Loucy (cell line): ENCODE measurements around the gene GLDC.
"Not testable (repeated sequence)": the region's sequence is repeated elsewhere in the genome, so short reads cannot be mapped to it uniquely, and the experiment has no call there.

Experiments
- H2AFZ ChIP-seq: fragments of 200-600 bp; sonication (generic); 2 replicates; pipeline ENCODE4 v1.6.0; 2016; ENCODE audit warnings: antibody characterized with exemption, mild to moderate bottlenecking, low read length, moderate library complexity
- H3F3A ChIP-seq: fragments of 200-600 bp; 2 replicates; pipeline ENCODE4 v1.6.0; 2016; ENCODE audit warnings: antibody characterized with exemption, low read depth, mild to moderate bottlenecking
- H3K27me3 ChIP-seq: fragments of 200-600 bp; sonication (generic); 2 replicates; pipeline ENCODE4 v1.6.1; 2014; ENCODE audit warnings: low read length, mild to moderate bottlenecking; ENCODE audit not compliant: insufficient read depth, poor library complexity, severe bottlenecking
- H3K36me3 ChIP-seq: fragments of 200-600 bp; sonication (generic); 2 replicates; pipeline ENCODE4 v1.6.1; 2016; ENCODE audit warnings: low read length; ENCODE audit not compliant: insufficient read depth
- H3K4me1 ChIP-seq: fragments of 200-600 bp; sonication (generic); 2 replicates; pipeline ENCODE4 v1.5.1; 2014; ENCODE audit warnings: low read length, mild to moderate bottlenecking; ENCODE audit not compliant: insufficient read depth, poor library complexity, severe bottlenecking
- H3K4me2 ChIP-seq: fragments of 200-600 bp; sonication (generic); 2 replicates; pipeline ENCODE4 v1.6.0; 2014; ENCODE audit warnings: antibody characterized with exemption, low read length, low read depth, mild to moderate bottlenecking; ENCODE audit not compliant: poor library complexity, severe bottlenecking
- H3K4me3 ChIP-seq: fragments of 200-600 bp; sonication (generic); 2 replicates; pipeline ENCODE4 v1.5.1; 2014; ENCODE audit warnings: low read length, mild to moderate bottlenecking, mixed read lengths; ENCODE audit not compliant: poor library complexity, severe bottlenecking
- H3K79me2 ChIP-seq: fragments of 200-600 bp; sonication (generic); 2 replicates; pipeline ENCODE4 v1.6.1; 2014; ENCODE audit warnings: low read length; ENCODE audit not compliant: insufficient read depth
- H3K9ac ChIP-seq: fragments of 200-600 bp; sonication (generic); 2 replicates; pipeline ENCODE4 v1.6.0; 2014; ENCODE audit warnings: mild to moderate bottlenecking, low read depth, low read length, moderate library complexity; ENCODE audit not compliant: poor library complexity, severe bottlenecking
- H3K9me2 ChIP-seq: fragments of 200-600 bp; sonication (generic); replicated peaks from 2 replicates; pipeline ENCODE4 v1.6.1; 2016; ENCODE audit warnings: low read depth, low read length, mixed read lengths
- H3K9me3 ChIP-seq: fragments of 200-600 bp; sonication (generic); 2 replicates; pipeline ENCODE4 v1.6.1; 2014; ENCODE audit warnings: mild to moderate bottlenecking, antibody characterized with exemption, low read length, low read depth; ENCODE audit not compliant: insufficient read depth
- H4K20me1 ChIP-seq: fragments of 200-600 bp; sonication (generic); 2 replicates; pipeline ENCODE4 v1.6.0; 2014; ENCODE audit warnings: antibody characterized with exemption, low read length, mild to moderate bottlenecking; ENCODE audit not compliant: insufficient read depth, poor library complexity, severe bottlenecking
- EZH2phosphoT487 ChIP-seq: fragments of 200-600 bp; IDR thresholded peaks from 2 replicates; pipeline ENCODE4 v1.6.1; 2018; ENCODE audit warnings: antibody characterized with exemption, mild to moderate bottlenecking, moderate library complexity, borderline replicate concordance
- TF ChIP-seq, protein P1 (sequence below): fragments of 200-600 bp; sonication (generic); conservative IDR thresholded peaks from 2 replicates; pipeline ENCODE4 v1.5.1; 2014; ENCODE audit warnings: mild to moderate bottlenecking, antibody characterized with exemption, low read length

The GLDC gene

DNA sequence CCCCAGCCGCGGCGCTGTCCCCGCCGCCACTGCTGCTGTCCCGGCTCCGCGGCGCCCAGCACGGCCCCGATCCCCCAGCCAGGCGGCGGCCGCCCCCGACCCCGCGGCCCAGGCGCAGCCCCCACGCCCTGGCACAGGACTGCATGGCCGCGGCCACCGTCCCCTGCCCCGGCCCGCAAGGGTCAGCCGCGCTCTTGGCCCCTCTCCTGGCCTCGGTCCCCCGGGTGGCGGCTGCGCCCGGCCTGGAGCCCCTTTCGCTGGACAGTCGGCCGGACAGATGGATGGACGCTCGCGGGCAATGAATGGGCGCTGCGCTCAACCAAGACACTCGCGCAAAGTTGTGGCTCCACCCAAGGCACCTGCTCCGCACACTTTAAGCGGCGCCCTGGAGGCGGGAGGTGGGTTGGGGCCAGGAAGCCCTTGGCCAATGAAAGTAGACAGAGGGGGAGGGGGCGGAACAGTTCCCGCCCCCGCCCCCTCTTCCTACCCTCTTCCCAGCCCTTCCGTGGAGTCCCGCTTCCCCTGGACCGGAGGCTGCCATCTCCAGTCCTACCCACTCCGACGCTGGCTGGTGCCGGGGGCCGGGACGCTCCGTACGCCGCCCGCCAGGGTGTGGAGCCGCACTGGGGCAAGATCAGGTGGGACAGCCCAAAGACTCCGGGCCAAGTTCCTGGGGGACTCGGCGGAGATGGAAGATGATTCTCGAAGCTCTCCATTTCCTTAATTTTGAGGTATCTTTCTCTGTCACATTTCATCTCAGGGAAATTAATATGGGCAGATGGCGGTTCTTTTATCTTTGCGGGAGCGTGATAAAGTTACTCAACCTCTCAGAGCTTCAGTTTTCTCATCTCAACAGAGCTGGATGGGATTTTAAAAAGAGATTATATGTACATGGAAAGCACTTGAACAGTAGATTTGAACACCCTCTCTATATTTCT, at the start of gene GLDC:
Gene GLDC, minus strand, starts transcription at position 375 of the 938 bp plus-strand sequence. Its CDS starts 230 bp downstream, at position 145.
- TF ChIP-seq EZH2phosphoT487 = no peak
- Histone ChIP-seq H3K4me2 (no peak within 1 kb of the TSS), H3K9me2 (no peaks in the 10 kb centered on the region), H3K9ac (no peak within 1 kb of the TSS), H2AFZ (no peak within 1 kb of the TSS), H3K9me3 (no peaks in the 10 kb centered on the region), H3K4me3 (no peak within 1 kb of the TSS), H3K36me3 (no peaks in the 10 kb centered on the region), H3K4me1 (no peaks in the 10 kb centered on the region), H3F3A (no peaks in the 10 kb centered on the region), H3K27me3 (no peaks in the 10 kb centered on the region), H3K79me2 (no peaks in the 10 kb centered on the region), H4K20me1 (no peaks in the 10 kb centered on the region)

DNA sequence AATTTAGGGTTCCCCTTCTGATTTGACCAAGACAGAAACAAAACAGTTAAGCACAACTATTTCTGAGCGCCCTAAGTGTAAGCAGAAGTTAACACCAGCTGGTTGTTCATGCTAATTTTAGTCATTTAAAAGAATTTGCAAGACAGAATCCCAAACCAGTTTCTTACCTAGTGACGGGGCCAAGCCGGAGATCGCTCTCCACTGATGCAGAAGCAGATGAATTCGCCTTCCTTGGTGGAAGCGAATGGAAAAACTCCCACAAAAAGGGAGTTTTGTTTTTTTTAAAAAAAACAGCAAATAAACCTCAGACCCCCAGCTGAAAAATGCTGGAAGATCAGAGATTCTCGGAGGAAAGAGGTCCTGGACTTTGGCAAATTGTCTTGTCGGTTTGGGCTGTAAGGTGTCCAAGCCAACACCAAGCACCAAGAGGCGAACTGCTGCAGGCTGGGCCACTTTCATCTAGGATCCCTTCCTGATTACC, 47.4 kb upstream of the GLDC start:
- no peak overlapping the region for H3K9ac ChIP-seq
- no peak for TF ChIP-seq EZH2phosphoT487
- TF ChIP-seq, protein P1, sequence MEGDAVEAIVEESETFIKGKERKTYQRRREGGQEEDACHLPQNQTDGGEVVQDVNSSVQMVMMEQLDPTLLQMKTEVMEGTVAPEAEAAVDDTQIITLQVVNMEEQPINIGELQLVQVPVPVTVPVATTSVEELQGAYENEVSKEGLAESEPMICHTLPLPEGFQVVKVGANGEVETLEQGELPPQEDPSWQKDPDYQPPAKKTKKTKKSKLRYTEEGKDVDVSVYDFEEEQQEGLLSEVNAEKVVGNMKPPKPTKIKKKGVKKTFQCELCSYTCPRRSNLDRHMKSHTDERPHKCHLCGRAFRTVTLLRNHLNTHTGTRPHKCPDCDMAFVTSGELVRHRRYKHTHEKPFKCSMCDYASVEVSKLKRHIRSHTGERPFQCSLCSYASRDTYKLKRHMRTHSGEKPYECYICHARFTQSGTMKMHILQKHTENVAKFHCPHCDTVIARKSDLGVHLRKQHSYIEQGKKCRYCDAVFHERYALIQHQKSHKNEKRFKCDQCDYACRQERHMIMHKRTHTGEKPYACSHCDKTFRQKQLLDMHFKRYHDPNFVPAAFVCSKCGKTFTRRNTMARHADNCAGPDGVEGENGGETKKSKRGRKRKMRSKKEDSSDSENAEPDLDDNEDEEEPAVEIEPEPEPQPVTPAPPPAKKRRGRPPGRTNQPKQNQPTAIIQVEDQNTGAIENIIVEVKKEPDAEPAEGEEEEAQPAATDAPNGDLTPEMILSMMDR = no peak
- no peak overlapping the region for H3K4me2 ChIP-seq
- no peaks in the 10 kb centered on the region for H3K9me2 ChIP-seq
- H3K9me3 ChIP-seq = no peaks in the 10 kb centered on the region
- peaks cover 10% of the 10 kb centered on the region for H3K4me1 ChIP-seq
- no peaks in the 10 kb centered on the region for H4K20me1 ChIP-seq
- H3F3A ChIP-seq = no peaks in the 10 kb centered on the region
- no peaks in the 10 kb centered on the region for H3K27me3 ChIP-seq
- H3K79me2 ChIP-seq = no peaks in the 10 kb centered on the region
- no peak overlapping the region for H3K4me3 ChIP-seq
- H2AFZ ChIP-seq = no peak overlapping the region
- no peaks in the 10 kb centered on the region for H3K36me3 ChIP-seq

DNA sequence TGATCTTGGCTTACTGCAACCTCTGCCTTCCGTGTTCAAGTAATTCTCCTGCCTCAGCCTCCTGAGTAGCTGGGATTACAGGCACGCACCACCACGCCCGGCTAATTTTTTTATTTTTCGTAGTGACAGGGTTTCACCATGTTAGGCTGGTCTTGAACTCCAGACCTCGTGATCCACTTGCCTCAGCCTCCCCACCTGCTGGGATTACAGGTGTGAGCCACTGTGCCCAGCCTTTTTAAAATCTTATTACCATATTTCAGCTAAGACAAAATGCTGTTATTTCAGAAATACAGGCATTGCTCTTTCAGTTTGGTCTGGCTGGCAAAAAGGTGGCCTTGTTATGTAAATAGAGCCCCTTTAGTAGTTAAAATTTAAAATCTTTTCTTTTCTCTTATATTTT, 46.9 kb upstream of the GLDC start:
- no peak overlapping the region for H3K4me3 ChIP-seq
- TF ChIP-seq, protein P1 = no peak
- no peak for TF ChIP-seq EZH2phosphoT487
- H3K27me3 ChIP-seq = no peaks in the 10 kb centered on the region
- H3K4me1 ChIP-seq = peaks cover 10% of the 10 kb centered on the region
- no peaks in the 10 kb centered on the region for H3K9me2 ChIP-seq
- H3F3A ChIP-seq = no peaks in the 10 kb centered on the region
- H3K9ac ChIP-seq = no peak overlapping the region
- H4K20me1 ChIP-seq = no peaks in the 10 kb centered on the region
- no peaks in the 10 kb centered on the region for H3K36me3 ChIP-seq
- no peaks in the 10 kb centered on the region for H3K9me3 ChIP-seq
- H3K79me2 ChIP-seq = no peaks in the 10 kb centered on the region
- no peak overlapping the region for H3K4me2 ChIP-seq
- H2AFZ ChIP-seq = no peak overlapping the region

DNA sequence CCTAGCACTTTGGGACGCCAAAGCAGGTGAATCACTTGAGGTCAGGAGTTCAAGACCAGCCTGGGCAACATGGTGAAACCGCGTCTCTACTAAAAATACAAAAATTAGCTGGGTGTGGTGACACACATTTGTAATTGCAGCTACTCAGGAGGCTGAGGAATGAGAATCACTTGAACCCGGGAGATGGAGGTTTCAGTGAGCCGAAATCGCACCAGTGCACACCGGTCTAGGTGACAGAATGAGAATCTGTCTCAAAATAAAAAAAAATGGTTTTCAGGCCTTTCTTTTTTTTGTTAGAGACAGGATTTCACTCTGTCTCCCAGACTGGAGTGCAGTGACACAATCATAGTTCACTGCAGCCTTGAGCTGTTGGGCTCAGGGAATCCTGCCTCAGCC, 45.1 kb upstream of the GLDC start:
- H4K20me1 ChIP-seq, H3K9ac ChIP-seq: not testable (repeated sequence)
- peak overlapping the region; percentile 27 for H3K4me2 ChIP-seq

More for the DNA sequence above, 45.1 kb upstream of the GLDC start:
- not testable (repeated sequence) for H3K36me3 ChIP-seq, H3F3A ChIP-seq, H2AFZ ChIP-seq, H3K27me3 ChIP-seq, H3K4me3 ChIP-seq, H3K9me3 ChIP-seq, H3K79me2 ChIP-seq, H3K9me2 ChIP-seq
- H3K4me1 ChIP-seq = peaks cover 10% of the 10 kb centered on the region
